ENCODE measurements around the gene CHCHD10. TPM values are rescaled to one million over a fixed set of nuclear protein-coding genes. Genes with fewer than 3 reads are reported as not detected.

Gene CHCHD10
- total RNA-seq, 1 donor from 2014 or later = 60.9 TPM

DNA sequence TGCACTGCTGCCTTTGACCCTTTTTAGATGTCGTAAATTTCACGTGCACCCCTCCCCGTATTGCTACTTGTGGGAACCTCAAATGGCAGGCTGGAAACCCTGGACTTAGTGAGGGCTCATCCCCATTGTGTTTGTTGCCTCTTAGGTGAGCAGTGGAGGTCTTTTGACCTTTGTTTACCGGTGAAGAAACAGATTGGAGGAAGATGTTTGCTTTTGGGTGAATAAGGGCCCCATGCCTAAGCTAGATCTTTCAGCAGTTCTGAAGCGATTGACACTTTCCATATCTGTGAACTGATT lies 19.8 kb upstream of the CHCHD10 start:
- H2AFZ ChIP-seq (ENCODE audit: low read depth, low read length) = no peak overlapping the region

DNA sequence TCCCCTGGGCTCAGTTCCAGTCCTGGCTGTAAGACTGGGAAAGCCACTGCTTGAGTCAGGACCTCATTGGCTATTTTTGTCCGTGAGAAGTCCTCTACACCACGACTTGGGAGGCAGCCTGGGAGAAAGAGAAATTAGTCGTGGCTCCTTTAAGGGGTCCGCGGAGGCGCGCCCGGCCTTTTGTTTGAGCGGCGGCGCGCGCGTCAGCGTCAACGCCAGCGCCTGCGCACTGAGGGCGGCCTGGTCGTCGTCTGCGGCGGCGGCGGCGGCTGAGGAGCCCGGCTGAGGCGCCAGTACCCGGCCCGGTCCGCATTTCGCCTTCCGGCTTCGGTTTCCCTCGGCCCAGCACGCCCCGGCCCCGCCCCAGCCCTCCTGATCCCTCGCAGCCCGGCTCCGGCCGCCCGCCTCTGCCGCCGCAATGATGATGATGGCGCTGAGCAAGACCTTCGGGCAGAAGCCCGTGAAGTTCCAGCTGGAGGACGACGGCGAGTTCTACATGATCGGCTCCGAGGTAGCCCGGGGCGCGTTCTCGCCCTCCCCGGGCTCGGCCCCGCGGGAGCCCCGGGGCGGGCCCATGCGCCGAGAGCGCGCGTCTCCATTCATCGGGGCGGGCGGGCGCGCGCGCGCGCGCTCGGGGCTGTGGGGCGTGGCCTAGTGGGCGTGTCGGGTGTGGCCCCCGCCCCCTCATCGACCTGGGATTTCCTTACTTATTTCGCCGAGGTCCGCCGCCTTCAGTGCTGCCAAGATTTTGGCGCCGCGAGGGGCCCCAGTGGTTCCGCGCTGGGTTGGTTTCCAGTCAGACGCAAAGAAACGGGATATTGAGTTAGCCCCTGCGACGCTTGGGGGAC lies 19.2 kb upstream of the CHCHD10 start, which contains the start of gene SMARCB1:
Gene SMARCB1, plus strand, starts transcription at position 215 of the 848 bp plus-strand sequence. Its CDS starts 204 bp downstream, at position 419.
- Histone ChIP-seq H3K9me3 (ENCODE audit: insufficient read depth, low read depth, low read length) (no peaks in the 10 kb centered on the region), H3K27me3 (ENCODE audit: insufficient read depth, low read length) (no peaks in the 10 kb centered on the region), H2AFZ (ENCODE audit: low read depth, low read length) (peak within 1 kb of the TSS; percentile 68), H3K9ac (ENCODE audit: low read length) (peak within 1 kb of the TSS; percentile 99), H3K27ac (ENCODE audit: low read depth, low read length) (peak within 1 kb of the TSS; percentile 98), H3K4me1 (ENCODE audit: insufficient read depth, low read length) (peaks cover 19% of the 10 kb centered on the region), H4K20me1 (ENCODE audit: insufficient read depth, low read length) (peaks cover 47% of the 10 kb centered on the region), H3K4me3 (ENCODE audit: insufficient read depth, low read depth, low read length) (peak within 1 kb of the TSS; percentile 86), H3K4me2 (ENCODE audit: low read length) (peak within 1 kb of the TSS; percentile 97), H3K79me2 (ENCODE audit: insufficient read depth, low read length) (peaks cover 47% of the 10 kb centered on the region), H3K36me3 (ENCODE audit: insufficient read depth, low read length) (peaks cover 2% of the 10 kb centered on the region)
- H3K27ac Mint-ChIP-seq (ENCODE audit: unreplicated experiment) = peak within 1 kb of the TSS; percentile 84
- H3K4me3 Mint-ChIP-seq (ENCODE audit: unreplicated experiment) = peak within 1 kb of the TSS; percentile 96
- DNase-seq (ENCODE audit: low read depth) (peak; percentile 89), FAIRE-seq (peak; percentile 59)
- TF ChIP-seq, protein P1, sequence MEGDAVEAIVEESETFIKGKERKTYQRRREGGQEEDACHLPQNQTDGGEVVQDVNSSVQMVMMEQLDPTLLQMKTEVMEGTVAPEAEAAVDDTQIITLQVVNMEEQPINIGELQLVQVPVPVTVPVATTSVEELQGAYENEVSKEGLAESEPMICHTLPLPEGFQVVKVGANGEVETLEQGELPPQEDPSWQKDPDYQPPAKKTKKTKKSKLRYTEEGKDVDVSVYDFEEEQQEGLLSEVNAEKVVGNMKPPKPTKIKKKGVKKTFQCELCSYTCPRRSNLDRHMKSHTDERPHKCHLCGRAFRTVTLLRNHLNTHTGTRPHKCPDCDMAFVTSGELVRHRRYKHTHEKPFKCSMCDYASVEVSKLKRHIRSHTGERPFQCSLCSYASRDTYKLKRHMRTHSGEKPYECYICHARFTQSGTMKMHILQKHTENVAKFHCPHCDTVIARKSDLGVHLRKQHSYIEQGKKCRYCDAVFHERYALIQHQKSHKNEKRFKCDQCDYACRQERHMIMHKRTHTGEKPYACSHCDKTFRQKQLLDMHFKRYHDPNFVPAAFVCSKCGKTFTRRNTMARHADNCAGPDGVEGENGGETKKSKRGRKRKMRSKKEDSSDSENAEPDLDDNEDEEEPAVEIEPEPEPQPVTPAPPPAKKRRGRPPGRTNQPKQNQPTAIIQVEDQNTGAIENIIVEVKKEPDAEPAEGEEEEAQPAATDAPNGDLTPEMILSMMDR (IDR thresholded peaks at IDR 0.05; ENCODE audit: insufficient read depth, low read depth, low read length) = no peak
- no peak for TF ChIP-seq EZH2 (IDR thresholded peaks at IDR 0.05; ENCODE audit: insufficient read depth, low read length)
- H3K27me3 Mint-ChIP-seq (ENCODE audit: low read depth, unreplicated experiment) = no peaks in the 10 kb centered on the region
- H3K36me3 Mint-ChIP-seq (ENCODE audit: low read depth, unreplicated experiment) = no peaks in the 10 kb centered on the region
- H3K4me1 Mint-ChIP-seq (ENCODE audit: low read depth, unreplicated experiment) = peaks cover 22% of the 10 kb centered on the region
- no peaks in the 10 kb centered on the region for H3K9me3 Mint-ChIP-seq (ENCODE audit: unreplicated experiment)

More for the DNA sequence above, 19.8 kb upstream of the CHCHD10 start:
- Histone ChIP-seq H4K20me1 (ENCODE audit: insufficient read depth, low read length) (peaks cover 52% of the 10 kb centered on the region), H3K36me3 (ENCODE audit: insufficient read depth, low read length) (peaks cover 2% of the 10 kb centered on the region), H3K27ac (ENCODE audit: low read depth, low read length) (peak overlapping the region; percentile 98), H3K4me2 (ENCODE audit: low read length) (peak overlapping the region; percentile 97), H3K9ac (ENCODE audit: low read length) (peak overlapping the region; percentile 99), H3K9me3 (ENCODE audit: insufficient read depth, low read depth, low read length) (no peaks in the 10 kb centered on the region), H3K4me3 (ENCODE audit: insufficient read depth, low read depth, low read length) (peak overlapping the region; percentile 86), H3K27me3 (ENCODE audit: insufficient read depth, low read length) (no peaks in the 10 kb centered on the region), H3K79me2 (ENCODE audit: insufficient read depth, low read length) (peaks cover 53% of the 10 kb centered on the region), H3K4me1 (ENCODE audit: insufficient read depth, low read length) (peaks cover 19% of the 10 kb centered on the region)
- TF ChIP-seq, protein P1 (IDR thresholded peaks at IDR 0.05; ENCODE audit: insufficient read depth, low read depth, low read length) = no peak
- TF ChIP-seq EZH2 (IDR thresholded peaks at IDR 0.05; ENCODE audit: insufficient read depth, low read length) = no peak
- Mint-ChIP-seq H3K9me3 (ENCODE audit: unreplicated experiment) (no peaks in the 10 kb centered on the region), H3K27me3 (ENCODE audit: low read depth, unreplicated experiment) (no peaks in the 10 kb centered on the region), H3K36me3 (ENCODE audit: low read depth, unreplicated experiment) (no peaks in the 10 kb centered on the region), H3K4me3 (ENCODE audit: unreplicated experiment) (peak overlapping the region; percentile 96), H3K4me1 (ENCODE audit: low read depth, unreplicated experiment) (peaks cover 22% of the 10 kb centered on the region), H3K27ac (ENCODE audit: unreplicated experiment) (peak overlapping the region; percentile 84)
- DNase-seq (ENCODE audit: low read depth) (no peak), FAIRE-seq (no peak)
